Measurements from ENCODE around the gene RFC1. TPM values are rescaled to one million over a fixed set of nuclear protein-coding genes. Genes with fewer than 3 reads are reported as not detected.

Gene RFC1
- total and polyA plus RNA-seq, 9 of the 15 experiments (the other 6 are each of a cell fraction or from before 2014, with no cell fraction given), result 16.8 to 85.6 (median 45.2) TPM

- TF ChIP-seq ZNF407 (IDR thresholded peaks at IDR 0.05; ENCODE audit: low read depth) (no peak), CEBPG (CRISPR knock-in tag; IDR thresholded peaks at IDR 0.05) (no peak), CEBPG (tag; conservative IDR thresholded peaks at IDR 0.05 in 1 of 2, IDR thresholded peaks at IDR 0.05 in 1 of 2) (peak in 1 of 2 experiments; percentile 88; a peak in 2 of 4 replicates), PTTG1 (tag; IDR thresholded peaks at IDR 0.05; ENCODE audit: low read depth) (no peak), ARID1B (IDR thresholded peaks at IDR 0.05) (peak; percentile 68), FOSL1 (tag; conservative IDR thresholded peaks at IDR 0.05) (peak; percentile 89), TRIM24 (IDR thresholded peaks at IDR 0.05) (0 out of 4 replicates have a peak, but pooled peaks of 1 of the 2 experiments have one; percentile 13), EP300 (IDR thresholded peaks at IDR 0.05; ENCODE audit: low read length) (peak; percentile 16; the same call in 1 of the 2 replicates), JUN (IDR thresholded peaks at IDR 0.05; ENCODE audit: borderline replicate concordance, low read depth, low read length) (peak; percentile 43; the same call in 1 of the 2 replicates), JUN (CRISPR knock-in tag; IDR thresholded peaks at IDR 0.05; ENCODE audit: borderline replicate concordance) (no peak), HMBOX1 (IDR thresholded peaks at IDR 0.05) (peak; percentile 91), JUND (IDR thresholded peaks at IDR 0.05; ENCODE audit: borderline replicate concordance, low read depth, low read length) (peak; percentile 76), JUND (tag; IDR thresholded peaks at IDR 0.05; ENCODE audit: borderline replicate concordance, low read depth, low read length) (no peak; the same call in 2 of the 3 replicates), ATF4 (CRISPR knock-in tag; IDR thresholded peaks at IDR 0.05) (0 out of 2 replicates have a peak, but pooled peaks have one; percentile 40), DMBX1 (CRISPR knock-in tag; IDR thresholded peaks at IDR 0.05; ENCODE audit: borderline replicate concordance) (peak; percentile 69), ZNF785 (CRISPR knock-in tag; IDR thresholded peaks at IDR 0.05) (no peak)
Measured at GRCh38 chr4:39319676-39320075, 46.5 kb downstream of the RFC1 start (continued).
